Right ventricle myocardium superior (tissue), 1 donor: Measurements from ENCODE around the gene PGLYRP2. TPM values are rescaled to one million over a fixed set of nuclear protein-coding genes. Genes with fewer than 3 reads are reported as not detected.
"Not testable (repeated sequence)": the region's sequence is repeated elsewhere in the genome, so short reads cannot be mapped to it uniquely, and the experiment has no call there.

Experiments used
- ATAC-seq: fragments of 200-7000 bp; cut with Tn5 transposase; one replicate; pipeline ENCODE4 v1.9.1; 2020; ENCODE audit warnings: mild to moderate bottlenecking; ENCODE audit not compliant: poor library complexity
- DNase-seq: peaks from one replicate; pipeline ENCODE4 v3.0.0-alpha.2; 2020
- intact Hi-C: fragments of 100-400 bp; cut with DNase I; formaldehyde crosslinking; loops from one replicate; pipeline ENCODE4 v1.11.2; 2022
- long read RNA-seq: library from polyadenylated mRNA; unstranded; transcript quantifications from one replicate; pipeline ENCODE4 v2.0.0, GENCODE V29; 2021
- total RNA-seq: library from RNA; stranded (reverse); fragmentation: NEBNext Ultra II Directional; extraction: Animal tissue kit (Norgen Biotek cat#: 25700); gene quantifications from one replicate; pipeline ENCODE4 v1.2.1, GENCODE V29; 2021
- donor health status: DM: no; HTN: yes; CAD: no; lungs with severe emphysema.

PGLYRP2 gene, protein sequence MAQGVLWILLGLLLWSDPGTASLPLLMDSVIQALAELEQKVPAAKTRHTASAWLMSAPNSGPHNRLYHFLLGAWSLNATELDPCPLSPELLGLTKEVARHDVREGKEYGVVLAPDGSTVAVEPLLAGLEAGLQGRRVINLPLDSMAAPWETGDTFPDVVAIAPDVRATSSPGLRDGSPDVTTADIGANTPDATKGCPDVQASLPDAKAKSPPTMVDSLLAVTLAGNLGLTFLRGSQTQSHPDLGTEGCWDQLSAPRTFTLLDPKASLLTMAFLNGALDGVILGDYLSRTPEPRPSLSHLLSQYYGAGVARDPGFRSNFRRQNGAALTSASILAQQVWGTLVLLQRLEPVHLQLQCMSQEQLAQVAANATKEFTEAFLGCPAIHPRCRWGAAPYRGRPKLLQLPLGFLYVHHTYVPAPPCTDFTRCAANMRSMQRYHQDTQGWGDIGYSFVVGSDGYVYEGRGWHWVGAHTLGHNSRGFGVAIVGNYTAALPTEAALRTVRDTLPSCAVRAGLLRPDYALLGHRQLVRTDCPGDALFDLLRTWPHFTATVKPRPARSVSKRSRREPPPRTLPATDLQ
- total RNA-seq: not detected
- long read RNA-seq: 0 reads

DNA sequence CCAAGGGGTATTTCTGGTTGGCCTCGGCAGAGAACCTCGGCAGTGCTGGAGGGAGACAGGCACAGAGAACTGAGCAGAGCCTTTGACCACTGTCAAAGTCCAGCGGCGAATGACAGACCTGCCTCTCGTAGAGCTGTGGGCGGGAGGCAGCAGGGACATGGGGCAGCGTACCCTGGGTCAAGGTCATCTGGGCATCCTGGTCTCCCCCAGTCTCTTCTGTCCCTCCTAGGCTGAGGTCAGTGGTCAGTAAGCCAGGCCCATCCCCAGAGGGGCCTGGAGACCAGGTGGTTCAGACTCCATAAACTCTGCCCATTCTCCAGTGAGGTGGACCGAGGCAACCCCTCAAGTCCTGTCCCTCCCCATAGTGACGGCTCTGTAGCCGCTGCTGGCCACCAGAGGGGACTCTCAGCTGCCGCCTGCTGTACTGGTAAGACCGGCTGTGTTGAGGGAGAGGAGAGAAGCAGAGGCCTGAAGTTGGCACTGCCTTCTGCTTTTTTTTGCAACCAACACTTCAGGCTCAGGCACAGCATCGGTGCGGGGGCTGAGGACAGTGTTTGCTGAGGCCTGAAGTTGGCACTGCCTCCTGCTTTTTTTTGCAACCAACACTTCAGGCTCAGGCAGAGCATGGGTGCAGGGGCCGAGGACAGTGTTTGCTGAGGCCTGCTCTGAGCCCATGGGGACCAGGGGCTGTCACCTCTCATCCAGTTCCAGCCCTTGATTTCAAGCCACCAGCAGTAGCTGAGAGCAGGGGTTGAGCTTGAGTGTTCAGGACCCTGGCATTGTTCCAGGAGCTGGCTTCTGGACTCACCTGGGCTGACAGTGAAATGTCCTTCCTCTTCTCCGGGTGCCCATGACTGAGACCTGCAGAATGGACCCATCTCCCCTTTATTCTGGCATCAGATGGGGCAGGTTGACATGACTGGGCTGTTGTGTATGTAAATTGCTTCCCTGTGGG lies at the start of gene PGLYRP2:
TSS of gene PGLYRP2 (minus strand) at position 111 of the 955 bp plus-strand sequence. CDS start 130 bp downstream, outside the sequence.
- no peak for DNase-seq
- peak; percentile 60 for ATAC-seq
- intact Hi-C loops: no loop called here

DNA sequence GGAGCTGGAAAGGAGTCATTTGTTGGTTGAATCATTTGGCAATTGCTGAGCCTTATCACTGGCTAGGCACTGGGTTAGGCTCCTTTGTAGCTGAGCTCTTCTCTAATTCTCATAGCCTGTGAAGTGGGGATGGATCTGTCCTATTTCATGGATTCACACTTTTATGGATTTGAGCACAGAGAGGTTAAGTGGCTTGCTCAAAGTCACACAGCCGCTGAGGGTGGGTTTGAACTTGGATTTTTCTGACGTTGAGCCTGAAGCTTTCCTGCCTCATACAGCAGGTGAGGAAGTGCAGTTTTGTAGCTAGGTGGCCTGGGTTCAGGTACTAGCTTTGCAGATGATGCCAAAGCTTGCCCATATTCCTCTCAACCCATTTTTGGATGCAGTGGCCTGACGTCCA lies 48.4 kb upstream of the PGLYRP2 start:
- ATAC-seq: no peak
- intact Hi-C loops: no loop called here
- no peak for DNase-seq

DNA sequence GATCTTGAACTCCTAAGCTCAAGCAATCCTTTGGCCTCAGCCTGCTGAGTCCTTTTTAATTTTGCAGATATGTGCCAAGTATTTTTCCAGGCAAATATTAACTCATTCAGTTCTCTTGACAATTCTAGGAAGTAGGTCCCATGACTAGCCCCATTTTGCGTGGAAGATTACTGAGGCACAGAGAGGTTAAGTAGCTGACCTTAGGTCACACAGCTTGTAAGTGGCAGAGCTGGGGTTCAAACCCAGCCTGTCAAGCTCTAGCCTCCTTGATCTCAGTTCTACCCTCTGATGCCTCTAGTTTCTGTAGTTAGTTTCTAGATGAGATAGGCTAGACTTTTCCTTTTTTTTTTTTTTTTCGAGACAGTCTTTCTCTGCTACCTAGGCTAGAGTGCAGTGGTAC lies 47.1 kb upstream of the PGLYRP2 start:
- intact Hi-C loops: no loop called here
- ATAC-seq (no peak), DNase-seq (no peak)

DNA sequence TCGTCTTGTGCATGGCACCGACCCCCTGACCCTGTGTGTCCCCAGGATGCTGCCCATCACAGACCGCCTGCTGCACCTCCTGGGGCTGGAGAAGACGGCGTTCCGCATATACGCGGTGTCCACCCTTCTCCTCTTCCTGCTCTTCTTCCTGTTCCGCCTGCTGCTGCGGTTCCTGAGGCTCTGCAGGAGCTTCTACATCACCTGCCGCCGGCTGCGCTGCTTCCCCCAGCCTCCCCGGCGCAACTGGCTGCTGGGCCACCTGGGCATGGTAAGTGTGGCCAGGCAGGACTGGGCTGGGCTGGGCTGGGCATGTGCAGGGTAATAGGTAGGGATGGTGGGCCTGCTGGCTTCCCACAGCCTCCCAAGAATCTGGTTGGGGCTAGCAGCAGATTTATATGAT lies 46.0 kb upstream of the PGLYRP2 start:
- intact Hi-C loops: no loop called here
- DNase-seq (no peak), ATAC-seq (no peak)

DNA sequence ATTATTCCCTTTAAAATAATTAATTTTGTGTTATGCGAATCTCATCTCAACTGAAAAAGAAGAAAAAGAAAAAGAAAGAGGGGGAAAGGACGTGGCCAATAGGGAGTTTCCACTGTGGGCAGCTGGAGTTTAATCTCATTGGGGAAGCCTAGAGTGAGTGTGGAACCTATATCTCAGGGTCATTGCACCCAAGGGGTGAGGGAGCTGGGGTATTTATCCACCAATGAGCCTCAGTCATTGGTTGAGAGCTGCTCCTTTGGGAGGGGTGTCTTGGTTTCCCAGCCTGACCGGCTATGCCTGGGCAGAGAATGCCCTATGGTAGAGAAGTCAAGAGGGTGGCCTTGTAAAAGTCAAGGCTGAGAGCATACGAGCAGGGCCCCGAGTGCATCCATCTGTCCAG lies 45.5 kb upstream of the PGLYRP2 start:
- ATAC-seq (no peak), DNase-seq (no peak)
- intact Hi-C loops: no loop called here

DNA sequence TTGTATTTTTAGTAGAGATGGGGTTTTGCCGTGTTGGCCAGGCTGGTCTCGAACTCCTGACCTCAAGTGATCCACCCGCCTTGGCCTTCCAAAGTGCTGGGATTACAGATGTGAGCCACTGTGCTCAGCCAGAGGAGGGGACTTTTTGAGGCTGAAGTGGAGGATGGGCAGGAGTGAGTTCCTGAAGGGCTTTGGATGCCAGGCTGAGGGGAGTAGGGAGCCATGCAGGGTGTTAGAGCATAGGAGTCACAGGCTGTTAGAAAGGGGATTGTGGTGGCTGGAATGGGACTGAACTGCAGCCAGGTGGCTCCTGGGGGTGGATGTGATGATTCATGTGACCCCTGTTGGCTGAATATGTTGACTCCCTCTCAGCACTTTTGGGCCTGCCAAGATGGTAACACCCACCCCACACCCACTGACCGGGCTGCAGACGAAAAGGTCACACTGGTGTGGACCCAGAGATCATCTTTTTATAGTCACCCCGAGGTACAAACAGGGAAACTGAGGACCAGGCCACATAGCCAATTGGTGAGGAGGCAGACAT lies 40.2 kb upstream of the PGLYRP2 start:
- ATAC-seq: no peak
- DNase-seq: no peak
- intact Hi-C loops: no loop called here

DNA sequence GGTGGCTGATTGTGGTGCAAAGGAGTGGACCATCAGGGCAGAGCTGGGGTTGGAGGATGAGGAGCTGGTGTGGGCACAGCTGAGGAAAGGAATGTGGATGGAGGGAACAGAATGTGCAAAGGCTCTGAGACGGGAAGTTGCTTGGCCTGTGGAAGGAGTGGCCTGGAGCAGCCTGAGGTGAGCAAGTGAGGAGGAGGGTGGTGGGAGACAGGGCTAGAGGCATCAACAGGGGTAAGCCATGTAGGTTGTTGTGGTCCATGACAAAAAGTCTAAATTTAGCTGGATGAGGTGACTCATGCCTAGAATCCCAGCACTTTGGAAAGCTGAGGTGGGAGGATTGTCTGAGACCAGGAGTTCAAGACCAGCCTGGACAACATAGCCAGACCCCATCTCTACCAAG lies 38.5 kb upstream of the PGLYRP2 start:
- DNase-seq (no peak), ATAC-seq (no peak)
- intact Hi-C loops: no loop called here

DNA sequence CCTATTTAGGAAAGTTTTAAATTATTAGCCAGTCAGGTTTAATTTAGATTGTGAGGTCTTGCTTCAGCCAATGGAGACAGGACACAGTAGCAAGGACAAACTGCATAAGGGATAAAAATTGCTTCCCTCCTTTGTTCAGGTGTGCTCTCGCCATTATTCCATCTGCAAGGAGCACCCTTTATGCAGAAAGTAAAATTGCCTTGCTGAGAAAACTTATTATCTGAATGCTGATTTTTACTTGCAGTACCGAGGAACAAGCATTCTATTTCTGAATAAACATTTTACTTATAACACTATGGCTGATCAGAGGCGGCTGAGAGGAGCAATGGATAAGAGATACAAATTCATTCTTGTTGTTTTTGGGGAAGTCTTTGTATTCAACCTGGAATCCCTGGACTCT lies 37.1 kb upstream of the PGLYRP2 start:
- ATAC-seq: no peak
- no peak for DNase-seq
- intact Hi-C loops: no loop called here

DNA sequence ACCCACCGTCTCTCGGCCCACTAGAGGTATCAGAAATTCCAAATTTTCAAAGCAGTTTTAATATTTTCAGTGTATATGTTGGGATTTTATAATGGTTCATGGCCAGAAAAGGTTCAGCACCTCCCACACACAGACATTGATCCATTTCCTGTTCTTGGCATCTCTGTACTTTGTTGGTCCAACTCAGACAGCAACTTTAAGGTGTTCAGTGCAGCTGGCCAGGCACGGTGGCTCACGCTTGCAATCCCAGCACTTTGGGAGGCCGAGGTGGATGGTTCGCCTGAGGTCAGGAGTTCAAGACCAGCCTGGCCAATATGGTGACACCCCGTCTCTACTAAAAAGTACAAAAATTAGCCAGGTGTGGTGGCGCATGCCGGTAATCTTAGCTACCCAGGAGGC lies 35.9 kb upstream of the PGLYRP2 start:
- DNase-seq, intact Hi-C loops, ATAC-seq: not testable (repeated sequence)

DNA sequence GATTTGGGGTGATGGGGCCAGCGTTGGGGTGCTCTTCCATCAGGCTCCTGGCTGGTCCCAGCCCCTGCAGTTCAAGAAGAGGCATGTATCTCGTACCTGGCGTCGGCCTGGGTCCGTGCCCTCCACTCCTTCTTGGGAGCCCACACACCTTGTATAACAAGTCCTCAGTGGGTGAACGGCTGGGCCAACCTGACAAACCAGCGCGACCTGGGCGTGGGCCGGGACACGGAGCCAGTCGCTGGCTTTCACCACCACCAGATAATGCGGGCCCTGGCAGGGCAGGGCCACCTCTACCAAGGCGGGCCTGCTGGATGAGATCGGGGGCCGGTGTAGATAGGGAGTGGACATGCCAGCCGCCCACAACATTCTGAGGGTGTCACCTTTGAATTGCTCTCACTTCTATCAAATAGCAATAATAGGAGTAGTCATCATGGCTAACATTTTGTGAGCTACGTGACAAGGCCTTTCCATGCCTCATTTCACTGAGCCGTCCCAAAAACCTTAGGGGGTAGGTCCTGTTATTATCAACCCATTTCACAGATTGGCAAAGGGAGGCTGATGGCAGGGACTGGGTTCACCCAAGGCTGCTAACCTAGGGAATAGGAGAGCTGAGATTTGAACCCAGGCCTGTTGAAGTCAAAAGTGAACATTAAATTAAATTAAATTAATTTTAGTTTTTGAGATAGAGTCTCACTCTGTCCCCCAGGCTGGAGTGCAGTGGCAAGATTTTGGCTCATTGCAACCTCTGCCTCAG lies 32.5 kb upstream of the PGLYRP2 start:
- intact Hi-C loops: no loop called here

DNA sequence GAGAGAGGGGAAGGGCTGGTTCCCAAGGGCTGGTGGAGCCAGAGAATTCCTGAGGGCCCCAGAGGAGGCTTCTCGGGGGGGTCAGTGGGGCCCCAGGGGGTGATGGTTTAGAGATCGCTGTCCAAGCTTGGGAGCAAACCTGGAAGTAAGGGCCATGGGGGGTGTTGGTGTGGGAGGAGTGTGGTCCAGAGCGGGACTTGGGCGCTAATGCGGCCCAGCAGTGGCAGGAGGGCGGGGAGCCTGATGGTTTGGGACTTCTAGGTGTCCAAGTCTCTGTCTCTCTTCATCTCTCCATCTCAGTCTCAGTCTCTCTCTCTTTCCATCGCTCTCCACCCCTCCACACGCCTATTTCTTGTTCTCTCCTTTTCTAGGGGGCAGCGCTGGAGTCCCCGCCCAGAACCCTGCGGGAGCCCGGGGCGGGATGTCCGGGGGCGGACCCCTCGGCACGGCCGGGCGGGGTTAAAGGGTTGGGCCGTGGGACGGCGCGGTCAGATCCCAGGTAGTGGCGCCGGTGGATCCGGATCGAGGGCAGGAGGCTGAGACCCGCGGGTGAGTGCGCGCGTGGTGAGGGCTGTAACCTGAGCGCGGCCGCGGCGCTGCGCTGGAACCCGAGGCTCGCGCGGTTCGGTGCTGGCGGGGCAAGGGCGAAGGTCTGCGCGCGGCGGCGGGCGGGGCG lies 28.9 kb upstream of the PGLYRP2 start, which contains the start of gene CYP4F22:
TSS of gene CYP4F22 (plus strand) at position 491 of the 676 bp plus-strand sequence. CDS start 16,812 bp downstream, outside the sequence.
- DNase-seq: no peak
- intact Hi-C loops: no loop called here
- ATAC-seq: no peak

More for the DNA sequence above, 32.5 kb upstream of the PGLYRP2 start:
- DNase-seq (no peak), ATAC-seq (no peak)

DNA sequence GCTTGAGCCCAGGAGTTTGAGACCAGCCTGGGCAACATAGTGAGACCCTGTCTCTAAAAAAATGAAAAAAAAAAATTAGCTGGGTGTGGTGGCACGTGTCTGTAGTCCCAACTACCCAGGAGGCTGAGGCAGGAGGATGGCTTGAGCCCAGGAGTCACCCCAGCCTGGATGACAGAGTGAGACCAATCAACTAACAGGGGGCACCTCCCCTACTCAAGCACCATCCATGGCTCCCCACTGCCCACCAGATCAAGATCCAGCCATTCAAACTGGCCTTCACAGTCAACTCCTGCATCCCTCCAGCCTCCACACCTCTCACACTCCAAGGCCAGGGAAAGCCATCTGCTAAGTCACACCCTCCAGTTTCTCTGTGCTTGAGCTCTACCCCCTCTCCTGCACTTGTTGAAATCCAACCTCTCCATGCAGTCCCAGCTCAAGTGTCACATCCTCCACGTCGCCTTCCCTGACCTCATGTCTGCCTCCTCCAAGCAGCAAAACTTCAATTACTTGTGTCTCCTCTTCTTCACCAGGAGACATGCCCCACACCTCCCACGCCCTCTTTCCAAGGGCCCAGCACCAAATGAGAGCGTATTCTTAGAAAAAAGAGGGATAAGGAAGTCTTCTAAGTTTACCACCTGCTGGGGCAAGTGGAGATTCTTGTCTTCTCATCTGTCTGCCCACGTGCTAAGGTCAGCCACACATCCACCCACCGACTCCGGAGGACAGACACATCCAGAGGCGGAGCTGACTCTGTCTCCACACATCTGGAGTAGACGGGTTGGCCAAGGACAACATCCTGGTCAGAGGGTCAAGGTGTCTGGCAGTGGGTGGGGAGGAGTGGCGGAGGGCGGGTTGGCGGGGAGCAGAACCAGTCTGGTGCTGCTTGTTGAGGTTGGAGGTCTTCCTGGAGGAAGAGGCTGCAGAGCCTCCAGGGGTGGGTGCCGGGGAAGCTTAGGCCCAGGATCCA lies 28.1 kb upstream of the PGLYRP2 start:
- intact Hi-C loops: no loop called here
- ATAC-seq: no peak

DNA sequence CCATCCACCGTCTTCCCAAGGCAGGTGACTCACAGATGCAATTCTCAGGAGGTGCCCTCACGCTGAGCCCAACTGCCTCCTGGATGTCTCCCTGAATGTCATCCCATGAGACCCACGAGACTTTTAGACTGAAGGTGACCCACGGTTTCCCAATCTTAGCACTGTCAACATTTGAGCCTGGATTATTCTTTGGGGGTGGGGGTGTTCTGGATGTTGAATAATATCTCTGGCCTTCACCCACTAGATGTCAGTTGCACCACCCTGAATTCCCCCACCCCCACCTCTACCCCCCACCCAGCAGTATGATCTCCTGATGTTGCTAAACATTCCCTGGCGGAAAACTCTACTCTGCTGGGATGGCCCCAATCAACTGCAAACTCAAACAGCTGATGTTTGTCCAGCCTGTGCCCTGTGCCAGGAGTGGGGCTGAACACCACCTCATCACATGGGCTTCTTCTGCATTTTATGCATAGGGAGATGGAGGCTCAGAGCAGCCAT lies 26.8 kb upstream of the PGLYRP2 start:
- ATAC-seq (no peak), DNase-seq (no peak)
- intact Hi-C loops: no loop called here

More for the DNA sequence above, 28.1 kb upstream of the PGLYRP2 start:
- no peak for DNase-seq

DNA sequence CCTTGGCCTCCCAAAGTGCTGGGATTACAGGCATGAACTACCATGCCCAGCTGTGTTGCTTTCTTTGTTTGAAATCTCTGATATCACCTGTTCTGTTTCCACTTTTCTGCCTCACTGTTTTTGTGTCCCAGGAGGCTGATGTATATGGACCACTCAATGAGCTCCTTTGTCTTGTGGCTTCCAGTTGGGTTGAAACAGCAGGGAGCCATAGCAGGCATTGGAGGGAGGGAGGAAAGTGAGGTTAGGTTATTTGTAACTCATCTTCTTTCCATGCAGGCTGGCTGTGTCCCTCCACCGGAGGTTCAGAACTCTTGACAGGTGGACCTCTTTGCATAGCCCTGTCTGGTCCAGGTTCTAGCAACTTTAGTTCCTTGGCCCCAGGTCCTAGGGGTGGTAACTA lies 23.0 kb upstream of the PGLYRP2 start:
- DNase-seq (no peak), ATAC-seq (no peak)
- intact Hi-C loops: no loop called here

DNA sequence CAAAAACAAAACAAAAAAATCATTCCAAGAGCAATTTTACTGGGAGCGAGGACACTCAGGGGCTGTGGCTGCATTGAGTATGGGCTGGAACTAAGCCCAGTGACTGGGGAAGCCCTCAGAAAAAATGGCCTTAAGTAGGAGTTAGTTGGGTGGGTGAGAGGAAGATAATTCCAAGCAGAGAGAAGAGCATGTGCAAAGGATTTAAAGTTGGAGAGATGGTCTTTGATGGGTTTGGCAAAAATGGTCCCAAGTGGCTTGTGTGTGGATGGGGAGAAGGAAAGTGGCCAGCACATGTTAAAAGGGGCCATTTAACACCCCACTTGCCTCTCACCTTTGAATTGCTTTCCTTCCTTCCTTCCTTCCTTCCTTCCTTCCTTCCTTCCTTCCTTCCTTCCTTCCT lies 22.3 kb upstream of the PGLYRP2 start:
- DNase-seq (no peak), ATAC-seq (no peak)
- intact Hi-C loops: no loop called here

DNA sequence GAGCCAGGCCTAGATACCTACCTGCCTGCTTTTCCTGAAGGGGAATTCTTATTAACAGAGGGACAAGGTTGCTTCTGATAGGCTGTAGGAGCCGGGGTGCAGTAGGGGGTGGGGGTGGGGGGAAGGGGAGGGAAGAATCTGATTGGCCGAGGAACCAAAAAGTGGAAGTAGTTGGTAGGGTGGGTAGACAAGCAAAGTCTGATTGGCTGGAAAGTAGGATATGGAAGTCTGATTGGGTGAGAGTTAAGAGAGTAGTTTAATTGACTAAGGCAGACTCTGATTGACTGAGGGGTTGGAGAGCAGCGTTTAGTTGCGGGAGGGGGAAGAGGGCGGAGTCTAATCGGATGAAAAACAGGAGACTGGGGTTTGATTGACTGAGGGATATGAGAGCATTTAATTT lies 19.6 kb upstream of the PGLYRP2 start:
- ATAC-seq: no peak

More for the DNA sequence above, 19.6 kb upstream of the PGLYRP2 start:
- no peak for DNase-seq
- intact Hi-C loops: no loop called here
